DOHH2 (cell line): ENCODE results near the gene ICA1L.

Experiments used
- EZH2phosphoT487 ChIP-seq: fragments of 200-600 bp; sonication (generic); IDR thresholded peaks from 2 replicates; pipeline ENCODE4 v1.6.1; 2017; ENCODE audit warnings: borderline replicate concordance, mild to moderate bottlenecking, antibody characterized with exemption, low read length, moderate library complexity, mixed read lengths
- TF ChIP-seq, protein P1 (sequence below): fragments of 200-600 bp; sonication (generic); IDR thresholded peaks from one replicate; pipeline ENCODE4 v1.5.1; 2014; ENCODE audit warnings: antibody characterized with exemption, mild to moderate bottlenecking, low read depth, low read length; ENCODE audit not compliant: poor library complexity, severe bottlenecking

DNA sequence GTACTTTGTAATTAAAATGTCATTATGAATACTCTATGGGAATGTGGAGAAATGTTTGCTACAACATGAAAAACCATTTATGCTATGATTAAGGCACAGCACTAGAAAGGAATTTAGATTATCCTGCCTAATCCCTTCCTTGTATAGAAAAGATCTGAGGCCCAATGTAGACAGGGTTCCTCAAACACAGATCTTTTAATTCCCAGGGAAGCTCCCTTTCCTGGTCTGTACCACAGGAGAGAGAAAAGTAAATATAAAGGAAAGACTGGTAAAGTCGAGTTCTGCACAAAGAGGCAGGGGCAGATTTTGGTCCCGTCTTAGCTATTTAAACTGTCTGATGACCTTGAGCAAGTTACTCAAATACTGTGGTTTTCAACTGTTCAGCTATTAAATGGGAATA, 84.7 kb downstream of the ICA1L start:
- TF ChIP-seq, protein P1, sequence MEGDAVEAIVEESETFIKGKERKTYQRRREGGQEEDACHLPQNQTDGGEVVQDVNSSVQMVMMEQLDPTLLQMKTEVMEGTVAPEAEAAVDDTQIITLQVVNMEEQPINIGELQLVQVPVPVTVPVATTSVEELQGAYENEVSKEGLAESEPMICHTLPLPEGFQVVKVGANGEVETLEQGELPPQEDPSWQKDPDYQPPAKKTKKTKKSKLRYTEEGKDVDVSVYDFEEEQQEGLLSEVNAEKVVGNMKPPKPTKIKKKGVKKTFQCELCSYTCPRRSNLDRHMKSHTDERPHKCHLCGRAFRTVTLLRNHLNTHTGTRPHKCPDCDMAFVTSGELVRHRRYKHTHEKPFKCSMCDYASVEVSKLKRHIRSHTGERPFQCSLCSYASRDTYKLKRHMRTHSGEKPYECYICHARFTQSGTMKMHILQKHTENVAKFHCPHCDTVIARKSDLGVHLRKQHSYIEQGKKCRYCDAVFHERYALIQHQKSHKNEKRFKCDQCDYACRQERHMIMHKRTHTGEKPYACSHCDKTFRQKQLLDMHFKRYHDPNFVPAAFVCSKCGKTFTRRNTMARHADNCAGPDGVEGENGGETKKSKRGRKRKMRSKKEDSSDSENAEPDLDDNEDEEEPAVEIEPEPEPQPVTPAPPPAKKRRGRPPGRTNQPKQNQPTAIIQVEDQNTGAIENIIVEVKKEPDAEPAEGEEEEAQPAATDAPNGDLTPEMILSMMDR, result no peak
- TF ChIP-seq EZH2phosphoT487, result no peak
